HEK293 (cell line): ENCODE data around the gene B4GALT3.

Experiments
- CTCF ChIA-PET: fragments of 350-600 bp; formaldehyde crosslinking; extraction: SDS; loops from one replicate; lab custom pipeline; 2021; ENCODE audit warnings: antibody characterized with exemption; lab: Yijun Ruan, JAX
- POLR2A ChIA-PET: fragments of 300-600 bp; formaldehyde crosslinking; extraction: SDS; loops from one replicate; lab custom pipeline; 2020; ENCODE audit warnings: antibody characterized with exemption, inconsistent platforms; lab: Yijun Ruan, JAX
- H3K27ac ChIP-seq: fragments of 200-500 bp; sonication (Bioruptor generic); 2 replicates; pipeline ENCODE4 v1.5.1; 2014; ENCODE audit warnings: low read depth, low read length, control low read depth, inconsistent platforms; ENCODE audit errors: extremely low read depth
- H3K36me3 ChIP-seq, 2 experiments: fragments of 200-500 bp in 1 of 2; sonication (Bioruptor generic) in 1 of 2; 1 replicate in 1 of 2; 2 replicates in 1 of 2; pipeline ENCODE4 v1.5.1; 2014 to 2017; ENCODE audit warnings: inconsistent platforms in 2 of 2, low read length in 2 of 2; ENCODE audit not compliant: control insufficient read depth in 2 of 2, insufficient read depth in 1 of 2
- H3K4me1 ChIP-seq: fragments of 200-500 bp; sonication (Bioruptor generic); 2 replicates; pipeline ENCODE4 v1.5.1; 2014; ENCODE audit warnings: mild to moderate bottlenecking, low read length, inconsistent platforms; ENCODE audit not compliant: control insufficient read depth, insufficient read depth
- H3K4me3 ChIP-seq: 2 replicates; pipeline ENCODE4 v1.5.1; 2011; ENCODE audit warnings: low read depth, mild to moderate bottlenecking, control low read depth, low read length, moderate library complexity
- H3K9me3 ChIP-seq: fragments of 200-500 bp; sonication (Bioruptor generic); 2 replicates; pipeline ENCODE4 v1.5.1; 2014; ENCODE audit warnings: low read depth, low read length, inconsistent platforms; ENCODE audit not compliant: control insufficient read depth, insufficient read depth
- EGR2 ChIP-seq: fragments of 450-650 bp; formaldehyde crosslinking; IDR thresholded peaks from 2 replicates; pipeline ENCODE4 v1.5.1; 2016; ENCODE audit warnings: low read depth, missing biosample characterization, missing genetic modification characterization
- GLI4 ChIP-seq: fragments of 450-650 bp; formaldehyde crosslinking; IDR thresholded peaks from 2 replicates; pipeline ENCODE4 v1.5.1; 2016; ENCODE audit warnings: missing biosample characterization, missing genetic modification characterization
- GLIS1 ChIP-seq: fragments of 450-650 bp; formaldehyde crosslinking; IDR thresholded peaks from 2 replicates; pipeline ENCODE4 v1.5.1; 2016; ENCODE audit warnings: missing biosample characterization, missing genetic modification characterization
- GLIS2 ChIP-seq: fragments of 450-650 bp; formaldehyde crosslinking; IDR thresholded peaks from 2 replicates; pipeline ENCODE4 v1.5.1; 2016; ENCODE audit warnings: missing biosample characterization, missing genetic modification characterization
- KLF1 ChIP-seq: fragments of 450-650 bp; formaldehyde crosslinking; IDR thresholded peaks from 2 replicates; pipeline ENCODE4 v1.5.1; 2016; ENCODE audit warnings: missing biosample characterization, missing genetic modification characterization
- PRDM2 ChIP-seq: fragments of 450-650 bp; formaldehyde crosslinking; IDR thresholded peaks from 2 replicates; pipeline ENCODE4 v1.5.1; 2016; ENCODE audit warnings: missing biosample characterization, missing genetic modification characterization, borderline replicate concordance
- SCRT1 ChIP-seq: fragments of 450-650 bp; formaldehyde crosslinking; IDR thresholded peaks from 2 replicates; pipeline ENCODE4 v1.5.1; 2016; ENCODE audit warnings: missing biosample characterization, missing genetic modification characterization, borderline replicate concordance
- SCRT2 ChIP-seq: fragments of 450-650 bp; formaldehyde crosslinking; IDR thresholded peaks from 2 replicates; pipeline ENCODE4 v1.5.1; 2016; ENCODE audit warnings: missing biosample characterization, missing genetic modification characterization
- ZBTB20 ChIP-seq: fragments of 450-650 bp; formaldehyde crosslinking; IDR thresholded peaks from 2 replicates; pipeline ENCODE4 v1.5.1; 2016; ENCODE audit warnings: missing biosample characterization, missing genetic modification characterization
- ZBTB26 ChIP-seq: fragments of 450-650 bp; formaldehyde crosslinking; optimal IDR thresholded peaks from 2 replicates; pipeline ENCODE3; 2016; ENCODE audit warnings: missing biosample characterization, mild to moderate bottlenecking, missing genetic modification characterization
- ZBTB6 ChIP-seq: fragments of 450-650 bp; formaldehyde crosslinking; IDR thresholded peaks from 2 replicates; pipeline ENCODE4 v1.5.1; 2017; ENCODE audit warnings: missing biosample characterization, missing genetic modification characterization
- ZFP3 ChIP-seq: fragments of 450-650 bp; formaldehyde crosslinking; IDR thresholded peaks from 2 replicates; pipeline ENCODE4 v1.5.1; 2016; ENCODE audit warnings: low read depth, missing biosample characterization, missing genetic modification characterization
- ZIC2 ChIP-seq: fragments of 450-650 bp; formaldehyde crosslinking; IDR thresholded peaks from 2 replicates; pipeline ENCODE4 v1.5.1; 2016; ENCODE audit warnings: missing biosample characterization, missing genetic modification characterization
- ZNF146 ChIP-seq: fragments of 450-650 bp; formaldehyde crosslinking; IDR thresholded peaks from 2 replicates; pipeline ENCODE4 v1.5.1; 2016; ENCODE audit warnings: missing biosample characterization, missing genetic modification characterization
- ZNF202 ChIP-seq: fragments of 450-650 bp; formaldehyde crosslinking; IDR thresholded peaks from 2 replicates; pipeline ENCODE4 v1.5.1; 2016; ENCODE audit warnings: missing biosample characterization, missing genetic modification characterization, borderline replicate concordance
- ZNF211 ChIP-seq: fragments of 450-650 bp; formaldehyde crosslinking; IDR thresholded peaks from 2 replicates; pipeline ENCODE4 v1.5.1; 2016; ENCODE audit warnings: low read depth, missing biosample characterization, missing genetic modification characterization
- ZNF248 ChIP-seq: fragments of 450-650 bp; formaldehyde crosslinking; IDR thresholded peaks from 2 replicates; pipeline ENCODE4 v1.5.1; 2017; ENCODE audit warnings: missing biosample characterization, missing genetic modification characterization
- ZNF366 ChIP-seq: fragments of 450-650 bp; formaldehyde crosslinking; conservative IDR thresholded peaks from 2 replicates; pipeline ENCODE4 v1.5.1; 2016; ENCODE audit warnings: missing biosample characterization, missing genetic modification characterization
- ZNF404 ChIP-seq: fragments of 450-650 bp; formaldehyde crosslinking; IDR thresholded peaks from 2 replicates; pipeline ENCODE4 v1.5.1; 2017; ENCODE audit warnings: missing biosample characterization, missing genetic modification characterization
- ZNF488 ChIP-seq: fragments of 450-650 bp; formaldehyde crosslinking; IDR thresholded peaks from 2 replicates; pipeline ENCODE4 v1.5.1; 2016; ENCODE audit warnings: missing biosample characterization, missing genetic modification characterization
- ZNF558 ChIP-seq: fragments of 450-650 bp; formaldehyde crosslinking; IDR thresholded peaks from 2 replicates; pipeline ENCODE4 v1.5.1; 2016; ENCODE audit warnings: missing biosample characterization, missing genetic modification characterization
- ZNF639 ChIP-seq: fragments of 450-650 bp; formaldehyde crosslinking; IDR thresholded peaks from 2 replicates; pipeline ENCODE4 v1.5.1; 2016; ENCODE audit warnings: missing biosample characterization, missing genetic modification characterization
- ZNF677 ChIP-seq: fragments of 450-650 bp; IDR thresholded peaks from 2 replicates; pipeline ENCODE4 v1.5.0; 2018; ENCODE audit warnings: missing biosample characterization, mild to moderate bottlenecking, missing genetic modification characterization, moderate library complexity
- ZNF768 ChIP-seq: fragments of 450-650 bp; formaldehyde crosslinking; IDR thresholded peaks from 2 replicates; pipeline ENCODE4 v1.5.1; 2018; ENCODE audit warnings: missing biosample characterization, mild to moderate bottlenecking, missing genetic modification characterization
- ZSCAN4 ChIP-seq: fragments of 450-650 bp; formaldehyde crosslinking; IDR thresholded peaks from 2 replicates; pipeline ENCODE4 v1.5.1; 2017; ENCODE audit warnings: missing biosample characterization, missing genetic modification characterization

Gene B4GALT3

GRCh38 chr1:161166669-161167548, 10.4 kb downstream of the B4GALT3 start:
- Histone ChIP-seq H3K4me1 (peaks cover 3% of the 10 kb centered on the region; the same call in 1 of the 2 replicates), H3K4me3 (peak overlapping the region; percentile 58), H3K36me3 (peaks cover 3 to 73% of the 10 kb centered on the region in 2 experiments; a peak in 1 of 3 replicates), H3K9me3 (no peaks in the 10 kb centered on the region), H3K27ac (peak overlapping the region; percentile 39; the same call in 1 of the 2 replicates)
- ChIA-PET CTCF (interaction anchor here (1.1 to 3.9 kb wide), 7 partner anchors 10 to 215 kb away, joined by 3 to 23 read pairs (median 12); partner anchors contain the start of genes B4GALT3, NDUFS2 and UFC1), POLR2A (interaction anchor here (0.5 to 4.8 kb wide), 13 partner anchors 10 to 215 kb away, joined by 3 to 53 read pairs (median 4); partner anchors contain the start of genes B4GALT3, DEDD, NDUFS2 and TOMM40L)
- TF ChIP-seq ZFP3 (tag by site-specific recombination), result no peak
- TF ChIP-seq PRDM2 (tag by site-specific recombination), result no peak
- no peak for TF ChIP-seq ZNF768
- no peak for TF ChIP-seq ZNF366
- TF ChIP-seq ZNF202 (tag by site-specific recombination), result no peak
- TF ChIP-seq ZBTB20 (tag by site-specific recombination), result no peak
- no peak for TF ChIP-seq ZNF248 (tag by site-specific recombination)
- 0 out of 2 replicates have a peak, but pooled peaks have one; percentile 25 for TF ChIP-seq GLI4 (tag by site-specific recombination)
- TF ChIP-seq ZNF404 (tag by site-specific recombination), result no peak
- peak; percentile 60 for TF ChIP-seq ZIC2
- no peak for TF ChIP-seq KLF1 (tag by site-specific recombination)
- no peak for TF ChIP-seq ZBTB26 (tag by site-specific recombination)
- TF ChIP-seq ZNF146 (tag by site-specific recombination), result no peak
- TF ChIP-seq ZBTB6, result no peak
- TF ChIP-seq EGR2, result no peak; the same call in 1 of the 2 replicates
- TF ChIP-seq ZNF211 (tag by site-specific recombination), result no peak
- TF ChIP-seq ZNF677, result no peak
- TF ChIP-seq ZSCAN4, result no peak
- no peak for TF ChIP-seq ZNF639 (tag by site-specific recombination)
- TF ChIP-seq SCRT2 (tag by site-specific recombination), result no peak
- TF ChIP-seq ZNF488 (tag by site-specific recombination), result no peak
- 0 out of 2 replicates have a peak, but pooled peaks have one; percentile 15 for TF ChIP-seq GLIS1
- no peak for TF ChIP-seq ZNF558 (tag by site-specific recombination)
- TF ChIP-seq GLIS2 (tag by site-specific recombination), result peak; percentile 69
- TF ChIP-seq SCRT1, result no peak
